HG03565 (cell line): Measurements from ENCODE around the gene NRIP2.

ENCODE experiments used
- ATAC-seq: cut with Tn5 transposase; IDR thresholded peaks from one replicate; pipeline ENCODE4 v1.9.1; 2021; ENCODE audit warnings: mild to moderate bottlenecking, moderate library complexity; ENCODE audit not compliant: unreplicated experiment

NRIP2 gene

GRCh38 chr12:2812290-2813213, 22.3 kb downstream of the NRIP2 start, which contains the start of gene ITFG2:
Gene ITFG2, plus strand, starts transcription at chr12:2812668. Its CDS starts 93 bp downstream, at chr12:2812761.
- peak; percentile 82 for ATAC-seq

GRCh38 chr12:2811801-2812200, 23.0 kb downstream of the NRIP2 start:
- ATAC-seq = no peak

DNA sequence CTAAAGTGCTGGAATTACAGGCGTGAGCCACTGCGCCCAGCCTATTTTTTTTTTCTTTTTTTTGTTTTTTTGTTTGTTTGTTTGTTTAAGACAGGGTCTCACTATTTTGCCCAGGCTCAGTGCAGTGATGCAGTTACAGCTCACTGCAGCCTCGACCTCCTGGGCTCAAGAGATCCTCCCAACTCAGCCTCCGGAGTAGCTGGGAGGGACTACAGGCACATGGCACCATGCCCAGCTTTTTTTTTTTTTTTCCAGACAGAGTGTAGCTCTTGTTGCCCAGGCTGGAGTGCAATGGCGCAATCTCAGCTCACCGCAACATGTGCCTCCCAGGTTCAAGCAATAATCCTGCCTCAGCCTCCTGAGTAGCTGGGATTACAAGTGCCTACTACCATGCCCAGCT, 28.1 kb downstream of the NRIP2 start:
- no peak for ATAC-seq

GRCh38 chr12:2805143-2805520, 29.7 kb downstream of the NRIP2 start:
- no peak for ATAC-seq

DNA sequence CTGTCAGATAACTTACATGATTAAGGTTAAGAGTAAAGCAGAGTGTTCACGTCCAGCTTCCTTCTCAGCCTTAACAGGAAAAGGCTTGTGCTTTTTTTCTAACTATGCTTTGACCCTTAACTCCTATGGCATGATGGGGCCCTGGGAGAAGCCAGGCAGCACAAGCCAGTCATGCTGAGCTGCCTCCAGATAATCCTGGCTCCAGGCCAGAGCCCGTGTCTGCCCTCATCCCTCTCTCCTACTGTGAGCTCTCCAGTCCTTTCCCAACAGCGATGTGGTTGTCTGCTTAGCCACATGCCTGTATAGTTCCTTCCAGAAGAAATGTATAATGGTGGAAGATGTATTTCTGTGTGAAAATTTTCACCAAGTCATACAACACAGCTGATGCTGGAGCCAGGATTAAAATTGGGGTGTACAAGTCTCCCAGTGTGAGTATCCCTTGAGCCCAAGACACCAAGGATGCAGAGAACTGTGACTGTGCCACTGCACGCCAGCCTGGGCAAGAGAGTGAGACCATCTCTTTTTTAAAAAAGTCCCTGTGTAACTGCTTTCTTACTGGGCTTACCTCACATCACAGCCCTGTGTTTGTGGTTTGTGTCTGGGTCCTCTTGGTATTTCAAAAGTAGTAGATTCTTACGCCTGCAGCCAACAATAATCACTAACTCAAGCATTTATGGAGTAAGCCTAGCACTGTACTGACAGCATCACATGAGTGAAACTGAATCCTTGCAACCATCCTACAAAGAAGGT, 30.3 kb downstream of the NRIP2 start:
- ATAC-seq = no peak

GRCh38 chr12:2803635-2804392, 31.0 kb downstream of the NRIP2 start:
- ATAC-seq = no peak

GRCh38 chr12:2801044-2801783, 33.6 kb downstream of the NRIP2 start:
- ATAC-seq = no peak

GRCh38 chr12:2800046-2800570, 34.7 kb downstream of the NRIP2 start:
- ATAC-seq = no peak

DNA sequence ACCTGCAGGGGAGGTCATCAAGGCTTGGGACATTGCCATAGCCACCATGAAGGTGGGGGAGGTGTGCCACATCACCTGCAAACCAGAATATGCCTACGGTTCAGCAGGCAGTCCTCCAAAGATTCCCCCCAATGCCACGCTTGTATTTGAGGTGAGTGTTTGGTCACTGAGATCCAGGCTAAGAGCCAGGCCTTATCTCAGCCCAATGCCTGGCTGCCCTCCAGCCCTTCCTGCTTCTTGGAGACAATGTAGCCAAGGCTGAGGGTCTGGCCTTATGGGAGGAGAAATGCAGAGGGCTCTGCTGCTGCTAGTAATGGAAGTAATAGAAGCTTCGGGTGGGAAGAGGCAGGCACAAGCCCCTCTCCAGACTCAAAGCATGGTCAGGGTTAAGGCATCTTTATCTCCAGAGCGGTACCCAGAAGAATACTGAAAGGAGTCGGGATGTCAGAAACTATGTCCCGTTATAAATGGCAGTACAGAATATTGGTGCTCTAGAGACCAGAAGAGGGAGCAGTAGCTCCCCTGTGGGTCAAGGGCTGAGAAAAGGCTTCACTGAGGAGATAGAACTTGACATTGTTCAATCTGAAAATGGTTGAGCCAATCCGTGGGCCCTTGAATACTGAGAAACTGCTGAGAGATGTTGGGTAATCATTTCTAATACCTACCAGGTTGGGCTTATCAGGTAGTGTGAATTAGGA, 37.0 kb downstream of the NRIP2 start:
- ATAC-seq = no peak

DNA sequence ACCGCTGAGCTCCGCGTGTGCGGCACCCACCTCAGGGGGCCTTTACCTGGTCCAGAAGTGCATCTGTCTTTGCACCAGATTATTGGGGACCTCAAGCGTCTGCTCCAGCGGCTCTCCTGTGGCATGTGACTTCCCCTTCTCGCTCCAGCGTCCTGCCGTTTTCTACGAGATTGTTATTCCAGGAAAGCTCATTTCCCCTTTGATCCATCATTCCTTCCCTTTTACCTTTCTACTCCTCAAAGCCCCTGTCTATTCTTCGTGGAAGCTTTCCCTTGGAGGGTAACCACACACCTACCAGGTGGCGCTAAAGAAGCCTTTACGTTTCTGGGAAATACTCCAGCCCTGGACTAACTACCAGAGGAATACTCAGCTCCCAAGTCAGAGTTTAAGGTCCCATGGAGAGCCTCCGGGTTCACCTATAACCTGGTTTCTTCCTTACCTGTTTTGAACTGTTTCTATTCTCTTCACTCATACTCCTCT, 38.6 kb downstream of the NRIP2 start:
- no peak for ATAC-seq

GRCh38 chr12:2795291-2796186, 39.3 kb downstream of the NRIP2 start:
- peak; percentile 30 for ATAC-seq

GRCh38 chr12:2794736-2795289, 40.0 kb downstream of the NRIP2 start, which contains the start of gene FKBP4:
Gene FKBP4, plus strand, starts transcription at chr12:2794970. Its CDS starts 170 bp downstream, at chr12:2795140.
- peak; percentile 55 for ATAC-seq

GRCh38 chr12:2794191-2794735, 40.6 kb downstream of the NRIP2 start:
- peak; percentile 5 for ATAC-seq

- ATAC-seq = no peak
Measured at GRCh38 chr12:2793561-2793960, 41.3 kb downstream of the NRIP2 start.

DNA sequence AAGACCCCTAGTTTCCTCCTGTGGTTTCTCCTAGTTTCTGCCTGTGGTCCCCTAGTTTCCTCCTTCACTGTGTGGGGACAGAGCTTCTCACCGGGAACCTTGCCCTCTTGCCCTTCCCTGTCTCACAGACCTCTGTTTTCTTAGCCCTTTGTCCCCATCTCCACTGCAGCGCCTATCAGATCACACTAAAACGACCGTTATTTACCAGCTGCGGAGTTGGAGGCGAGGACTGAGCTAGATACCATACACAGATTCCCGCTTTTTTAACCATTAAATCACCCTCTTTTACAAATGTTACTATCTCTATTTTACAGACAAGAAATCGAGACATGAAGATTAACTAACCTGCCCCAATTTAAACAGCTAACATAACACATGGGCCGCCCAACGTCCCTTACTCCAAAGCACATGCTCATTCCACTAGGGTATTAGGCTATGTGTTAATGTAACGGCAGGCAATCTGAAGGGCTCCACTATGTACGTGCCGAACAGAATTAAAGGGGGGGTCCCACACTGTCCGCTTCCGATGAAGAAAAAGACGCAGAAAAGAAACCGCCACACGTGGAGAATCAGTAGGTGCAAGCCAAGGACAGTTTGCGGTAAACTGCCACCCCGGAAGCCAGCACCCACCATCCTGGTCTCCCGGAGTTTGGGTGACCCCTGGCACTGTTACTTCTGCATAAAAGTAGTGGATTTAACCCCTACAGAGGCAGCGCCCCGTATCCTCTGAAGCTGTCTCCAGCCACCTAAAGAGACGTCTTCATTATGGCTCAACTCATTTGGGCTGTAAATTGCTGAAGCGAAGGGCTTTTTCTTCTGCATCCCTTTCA, 41.9 kb downstream of the NRIP2 start:
- ATAC-seq = no peak

GRCh38 chr12:2791089-2791488, 43.7 kb downstream of the NRIP2 start:
- ATAC-seq = no peak

GRCh38 chr12:2785017-2785416, 49.8 kb downstream of the NRIP2 start:
- ATAC-seq = no peak
